Common myeloid progenitor, CD34-positive (primary cell): ENCODE data around the gene NCSTN.

Experiments
- CTCF ChIA-PET: fragments of 350-600 bp; sonication (Branson Sonifier 250); formaldehyde crosslinking; loops from one replicate; lab custom pipeline; 2021; ENCODE audit warnings: antibody characterized with exemption; lab: Charles Lee
- POLR2A ChIA-PET: fragments of 350-600 bp; sonication (Branson Sonifier 250); formaldehyde crosslinking; loops from one replicate; lab custom pipeline; 2021; ENCODE audit warnings: antibody characterized with exemption; lab: Charles Lee
- DNase-seq, 3 donors: peaks; one replicate each; pipeline versions ENCODE4 v3.0.0 to v3.0.0-alpha.2; 2013
- H3K27ac ChIP-seq, 2 experiments: 1 replicate in 1 of 2; 2 replicates in 1 of 2; pipeline ENCODE4 v1.7.0; 2013; ENCODE audit warnings: inconsistent platforms in 2 of 2, low read length in 2 of 2, mild to moderate bottlenecking in 2 of 2, low read depth in 1 of 2, moderate library complexity in 1 of 2; ENCODE audit not compliant: severe bottlenecking in 2 of 2, insufficient read depth in 1 of 2, poor library complexity in 1 of 2
- H3K27me3 ChIP-seq, 5 experiments: replicated peaks in 2 of 5; 1 replicate in 3 of 5; 2 replicates in 2 of 5; pipeline versions ENCODE4 v1.6.1 to v1.7.0; 2013; ENCODE audit warnings: low read length in 4 of 5, mild to moderate bottlenecking in 2 of 5, moderate library complexity in 2 of 5, inconsistent platforms in 1 of 5; ENCODE audit not compliant: insufficient read depth in 5 of 5, control insufficient read depth in 4 of 5
- H3K36me3 ChIP-seq, 4 experiments: 1 replicate in 2 of 4; 2 replicates in 2 of 4; pipeline versions ENCODE4 v1.6.1 to v1.7.0; 2013; ENCODE audit warnings: low read length in 3 of 4, control low read depth in 1 of 4, mild to moderate bottlenecking in 1 of 4; ENCODE audit not compliant: control insufficient read depth in 4 of 4, insufficient read depth in 4 of 4
- H3K4me1 ChIP-seq, 4 experiments: 1 replicate in 3 of 4; 2 replicates in 1 of 4; pipeline versions ENCODE4 v1.6.1 to v1.7.1; 2013; ENCODE audit warnings: low read length in 3 of 4, mild to moderate bottlenecking in 3 of 4, control low read depth in 1 of 4, inconsistent platforms in 1 of 4, moderate library complexity in 1 of 4; ENCODE audit not compliant: control insufficient read depth in 4 of 4, insufficient read depth in 4 of 4; ENCODE audit errors: control extremely low read depth in 1 of 4
- H3K4me3 ChIP-seq, 7 experiments: 1 replicate in 4 of 7; 2 replicates in 3 of 7; pipeline versions ENCODE4 v1.5.1 to v1.7.0; 2013; ENCODE audit warnings: mild to moderate bottlenecking in 7 of 7, low read length in 6 of 7, moderate library complexity in 6 of 7, inconsistent platforms in 2 of 7, low read depth in 2 of 7, control low read depth in 1 of 7; ENCODE audit not compliant: insufficient read depth in 4 of 7, control insufficient read depth in 1 of 7; ENCODE audit errors: extremely low read depth in 1 of 7
- H3K9me3 ChIP-seq, 5 experiments: 1 replicate in 4 of 5; 2 replicates in 1 of 5; pipeline versions ENCODE4 v1.6.1 to v1.7.1; 2013; ENCODE audit warnings: low read length in 4 of 5, mild to moderate bottlenecking in 2 of 5, inconsistent platforms in 1 of 5, low read depth in 1 of 5, moderate library complexity in 1 of 5; ENCODE audit not compliant: control insufficient read depth in 4 of 5, insufficient read depth in 2 of 5; ENCODE audit errors: control extremely low read depth in 1 of 5
- WGBS: methylation state at CpG from one replicate; pipeline ENCODE4 v1.1.5; 2013; ENCODE audit not compliant: insufficient coverage; 5-methylcytosine and 5-hydroxymethylcytosine counted together

The NCSTN gene

DNA sequence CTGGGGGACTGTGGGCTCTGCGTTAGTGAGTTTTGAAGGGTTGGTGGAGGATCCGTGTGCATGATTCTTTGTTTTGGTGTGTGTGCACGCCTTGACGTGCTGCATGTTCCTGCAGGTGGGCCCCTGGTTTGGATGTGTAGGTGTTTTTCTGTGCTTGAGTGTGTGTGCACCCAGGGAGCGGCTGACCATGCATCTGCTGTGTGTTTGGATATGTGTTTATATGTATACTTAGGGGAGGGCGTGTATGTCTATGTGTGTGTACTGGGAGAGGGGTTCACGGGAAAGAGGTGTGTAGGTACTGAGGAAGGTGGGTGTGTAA is 58.3 kb downstream of the NCSTN start:
- DNase-seq = no peak
- Histone ChIP-seq H3K4me3 (peak overlapping the region in 6 of 7 experiments; percentile 59 to 85 (median 70)), H3K4me1 (peaks cover 1 to 18% (median 16%) of the 10 kb centered on the region in 4 experiments), H3K9me3 (no peaks in the 10 kb centered on the region), H3K36me3 (no peaks in the 10 kb centered on the region), H3K27me3 (no peaks in the 10 kb centered on the region), H3K27ac (no peak overlapping the region)
- CTCF ChIA-PET = no interaction called here
- WGBS = 91% methylated on average over 6 of the region's 7 CpGs
- POLR2A ChIA-PET = no interaction called here

DNA sequence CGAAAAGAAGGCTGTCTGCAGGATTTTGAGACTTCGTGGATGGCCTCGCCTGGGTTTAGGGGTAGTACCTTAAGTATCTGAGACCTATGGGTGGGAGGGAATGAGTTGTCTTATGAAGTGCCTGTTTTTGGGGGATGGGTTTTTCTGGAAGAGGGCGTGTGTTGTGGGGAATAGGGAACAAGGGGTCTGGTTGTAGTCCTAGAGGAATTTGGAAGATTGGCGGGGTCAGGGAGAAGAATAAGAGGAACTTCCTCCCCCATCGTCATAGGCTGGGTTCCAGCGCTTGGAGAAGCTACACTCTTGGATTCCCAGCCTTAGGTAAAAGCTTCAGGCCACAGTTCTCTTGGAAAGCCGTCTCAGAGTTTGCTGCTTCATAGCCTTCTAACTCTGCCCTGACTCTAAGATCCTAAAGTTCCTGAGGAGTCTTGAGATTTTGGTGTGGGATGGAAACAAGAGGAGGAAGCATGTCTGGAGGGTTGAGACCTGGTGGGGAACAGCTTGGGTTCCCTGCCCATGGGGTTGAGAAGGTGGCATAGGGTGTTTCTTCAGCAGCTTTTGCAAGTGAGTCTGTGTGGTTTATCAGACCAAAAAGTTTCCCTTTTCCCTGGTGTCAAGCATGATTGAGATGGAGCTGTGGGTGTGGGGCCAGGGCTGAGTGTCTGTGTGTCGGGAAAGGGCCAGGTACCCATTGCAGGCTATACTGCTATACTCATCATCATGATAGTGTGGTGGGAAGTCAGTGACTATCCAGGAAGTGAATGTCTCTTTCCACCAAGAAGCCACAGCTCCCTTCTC is 59.0 kb downstream of the NCSTN start:
- no peak overlapping the region for H3K27ac ChIP-seq
- H3K27me3 ChIP-seq = no peaks in the 10 kb centered on the region
- H3K4me3 ChIP-seq = no peak overlapping the region
- 88% methylated on average over 5 of the region's 9 CpGs for WGBS
- ChIA-PET CTCF (interaction anchor here (0.8 kb wide), 1 partner anchor 110 kb away, joined by 3 read pairs; no protein-coding TSS in a partner anchor), POLR2A (no interaction called here)
- H3K9me3 ChIP-seq = no peaks in the 10 kb centered on the region
- H3K4me1 ChIP-seq = peaks cover 1 to 18% (median 16%) of the 10 kb centered on the region in 4 experiments
- no peak for DNase-seq
- H3K36me3 ChIP-seq = no peaks in the 10 kb centered on the region

DNA sequence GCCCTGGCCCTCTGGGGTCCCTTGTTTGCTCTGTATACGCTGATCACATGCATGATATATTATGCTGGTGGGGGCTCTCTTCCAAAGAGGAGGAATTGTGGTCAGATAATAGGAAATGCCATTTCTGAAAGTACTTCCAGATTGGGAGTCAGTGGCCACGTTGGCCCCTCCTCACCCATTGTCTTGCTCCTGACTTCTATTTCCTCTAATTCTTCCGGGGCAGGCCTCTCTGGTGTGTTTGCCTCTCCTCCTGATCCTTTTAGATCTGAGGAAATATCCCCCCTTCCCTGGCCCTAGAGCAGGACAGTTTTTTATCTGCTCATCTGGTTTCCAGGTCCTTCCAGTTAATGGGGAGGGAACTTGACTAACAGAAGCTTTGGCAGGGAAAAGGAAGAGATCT is 60.1 kb downstream of the NCSTN start:
- Histone ChIP-seq H3K9me3 (no peaks in the 10 kb centered on the region), H3K27me3 (no peaks in the 10 kb centered on the region), H3K36me3 (no peaks in the 10 kb centered on the region), H3K27ac (no peak overlapping the region), H3K4me3 (no peak overlapping the region), H3K4me1 (peaks cover 1 to 18% (median 16%) of the 10 kb centered on the region in 4 experiments)
- DNase-seq = no peak
- CTCF ChIA-PET = no interaction called here
- POLR2A ChIA-PET = no interaction called here
- WGBS = 50% methylated on average over 2 of the region's 3 CpGs

DNA sequence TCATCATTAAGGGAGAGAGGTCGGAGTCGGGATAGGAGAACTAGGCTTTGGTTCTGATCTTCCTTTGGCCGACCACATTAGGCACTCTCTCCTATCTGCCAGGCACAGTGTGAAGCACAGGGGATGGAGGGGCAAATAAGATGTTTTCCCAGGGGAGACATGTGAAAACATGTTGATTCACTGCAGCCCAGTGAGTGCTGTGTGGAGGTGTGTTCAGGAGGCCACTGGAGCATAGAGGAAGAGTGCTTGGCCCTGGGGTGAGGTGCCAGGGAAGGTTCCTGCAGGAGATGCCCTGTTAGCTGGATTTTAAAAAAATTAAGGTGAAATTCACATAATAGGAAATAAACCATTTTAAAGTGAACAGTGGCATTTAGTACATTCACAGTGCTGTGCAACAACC is 60.9 kb downstream of the NCSTN start:
- Histone ChIP-seq H3K4me1 (peaks cover 1 to 16% (median 15%) of the 10 kb centered on the region in 4 experiments), H3K36me3 (no peaks in the 10 kb centered on the region), H3K27ac (no peak overlapping the region), H3K9me3 (no peaks in the 10 kb centered on the region), H3K27me3 (no peaks in the 10 kb centered on the region), H3K4me3 (no peak overlapping the region)
- CTCF ChIA-PET = interaction anchor here (2.0 kb wide), 1 partner anchor 16 kb away, joined by 4 read pairs; no protein-coding TSS in a partner anchor
- 89% methylated on average over 3 of the region's 3 CpGs for WGBS
- no peak for DNase-seq
- POLR2A ChIA-PET = interaction anchor here (0.5 kb wide), 1 partner anchor 96 kb away, joined by 5 read pairs; no protein-coding TSS in a partner anchor

DNA sequence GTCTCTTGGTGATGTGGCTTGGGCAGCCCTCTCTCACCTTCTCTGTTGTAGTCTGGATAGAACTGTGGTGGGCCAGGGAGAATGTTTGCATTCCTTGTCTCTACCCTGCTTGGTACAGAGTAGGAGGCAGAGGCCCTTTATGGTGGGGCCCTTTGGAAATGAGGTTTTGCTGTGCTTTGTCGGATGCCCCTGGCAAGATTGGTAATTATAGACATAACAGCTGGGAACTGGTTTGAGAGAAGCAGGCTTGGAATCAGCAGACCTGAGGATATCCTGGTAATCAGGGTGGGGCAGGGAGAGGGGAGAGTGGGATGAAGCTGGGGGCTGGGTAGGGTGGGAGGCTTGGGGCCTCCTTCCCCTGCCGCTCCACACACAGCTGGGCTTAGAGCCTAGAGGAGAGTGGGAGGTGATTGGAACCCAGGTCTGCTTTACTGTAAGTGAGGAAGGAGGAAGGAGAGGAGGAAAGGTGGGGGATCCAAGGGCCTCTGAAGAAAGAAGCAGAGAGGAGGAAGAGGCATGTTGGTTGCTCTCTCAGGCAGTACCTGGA is 62.2 kb downstream of the NCSTN start:
- ChIA-PET CTCF (interaction anchor here (2.0 kb wide), 1 partner anchor 15 kb away, joined by 4 read pairs; no protein-coding TSS in a partner anchor), POLR2A (no interaction called here)
- Histone ChIP-seq H3K9me3 (no peaks in the 10 kb centered on the region), H3K27ac (no peak overlapping the region), H3K4me3 (no peak overlapping the region), H3K27me3 (peaks cover 0 to 3% (median 0%) of the 10 kb centered on the region in 5 experiments), H3K36me3 (no peaks in the 10 kb centered on the region), H3K4me1 (peaks cover 1 to 11% (median 8%) of the 10 kb centered on the region in 4 experiments)
- DNase-seq = no peak
- WGBS = no CpG with 5 or more reads among the region's 2 CpGs

DNA sequence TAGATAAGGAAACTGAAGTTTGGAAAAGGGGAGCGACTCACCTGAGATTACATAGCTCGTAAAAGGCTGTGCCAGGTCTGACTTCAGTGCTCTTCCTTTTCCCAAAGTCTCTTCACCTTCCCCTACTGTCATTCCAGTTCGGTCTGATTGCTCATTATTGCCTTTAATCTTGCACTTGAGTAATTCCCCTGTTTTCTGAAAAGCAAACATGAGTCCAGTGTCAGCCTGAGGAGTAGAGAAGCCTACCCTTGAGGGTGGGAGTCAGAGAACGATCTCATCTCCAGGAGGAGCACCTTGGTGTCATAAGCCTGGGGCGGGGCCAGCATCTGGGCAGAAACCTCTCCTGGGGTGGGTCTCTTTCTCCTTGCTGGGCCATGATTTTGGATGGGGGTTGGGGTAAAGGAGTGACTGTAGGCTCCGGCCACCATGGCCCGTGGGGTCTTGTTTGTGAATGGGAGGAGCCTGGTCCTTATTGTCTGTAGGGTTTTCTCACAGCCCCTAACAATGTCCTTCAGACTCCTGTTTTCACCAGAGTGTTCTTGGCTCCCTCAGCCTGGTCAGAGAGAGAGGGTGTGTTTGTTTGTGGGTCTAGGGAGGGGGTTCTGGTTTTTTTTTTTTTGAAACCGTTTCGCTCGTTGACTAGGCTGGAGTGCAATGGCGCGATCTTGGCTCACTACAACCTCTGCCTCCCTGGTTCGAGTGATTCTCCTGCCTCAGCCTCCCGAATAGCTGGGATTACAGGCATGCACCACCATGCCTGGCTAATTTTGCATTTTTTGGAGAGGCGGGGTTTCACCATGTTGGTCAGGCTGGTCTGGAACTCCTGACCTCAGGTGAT is 63.2 kb downstream of the NCSTN start:
- no peak overlapping the region for H3K27ac ChIP-seq
- no peak overlapping the region for H3K4me3 ChIP-seq
- H3K36me3 ChIP-seq = no peaks in the 10 kb centered on the region
- DNase-seq = no peak
- ChIA-PET POLR2A (interaction anchor here (0.6 kb wide), 1 partner anchor 11 kb away, joined by 5 read pairs; no protein-coding TSS in a partner anchor), CTCF (interaction anchor here (2.0 kb wide), 1 partner anchor 14 kb away, joined by 4 read pairs; no protein-coding TSS in a partner anchor)
- WGBS = 97% methylated on average over 8 of the region's 15 CpGs
- H3K27me3 ChIP-seq = peaks cover 0 to 3% (median 0%) of the 10 kb centered on the region in 5 experiments
- no peaks in the 10 kb centered on the region for H3K9me3 ChIP-seq
- peaks cover 1 to 11% (median 3%) of the 10 kb centered on the region in 4 experiments for H3K4me1 ChIP-seq
